Upper lobe of right lung (tissue), 1 donor: Measurements from ENCODE around the gene SMAD6. TPM values are rescaled to one million over a fixed set of nuclear protein-coding genes. Genes with fewer than 3 reads are reported as not detected.
A peak's percentile ranks its signal among the peaks of the same experiment; 100 is the strongest.

Experiments
- ATAC-seq: fragments of 200-7000 bp; cut with Tn5 transposase; one replicate; pipeline ENCODE4 v1.9.1; 2020; ENCODE audit warnings: mild to moderate bottlenecking, moderate library complexity
- DNase-seq: peaks from one replicate; pipeline ENCODE4 v3.0.0-alpha.2; 2020
- H3K27ac ChIP-seq: fragments of 200-600 bp; one replicate; pipeline ENCODE4 v1.8.0; 2022
- H3K27me3 ChIP-seq: fragments of 200-600 bp; one replicate; pipeline ENCODE4 v1.8.0; 2022; ENCODE audit warnings: mild to moderate bottlenecking
- H3K36me3 ChIP-seq: fragments of 200-600 bp; one replicate; pipeline ENCODE4 v1.8.0; 2022
- H3K4me1 ChIP-seq: fragments of 200-600 bp; one replicate; pipeline ENCODE4 v1.8.0; 2022
- H3K4me3 ChIP-seq: fragments of 200-600 bp; one replicate; pipeline ENCODE4 v1.8.0; 2022; ENCODE audit warnings: mild to moderate bottlenecking
- H3K9me3 ChIP-seq: fragments of 200-600 bp; one replicate; pipeline ENCODE4 v1.8.0; 2022
- intact Hi-C: fragments of 100-400 bp; cut with DNase I; formaldehyde crosslinking; loops from one replicate; pipeline ENCODE4 v1.11.0; 2022
- total RNA-seq: library from RNA; stranded (reverse); fragmentation: NEBNext Ultra II Directional; extraction: Animal tissue kit (Norgen Biotek cat#: 25700); gene quantifications from one replicate; pipeline ENCODE4 v1.2.1, GENCODE V29; 2021
- TF ChIP-seq, protein P1 (sequence below): fragments of 200-600 bp; IDR thresholded peaks from one replicate; pipeline ENCODE4 v1.8.0; 2022; ENCODE audit warnings: antibody characterized with exemption
- donor health status: DM: no; HTN: yes; CAD: no; lungs with severe emphysema.

The SMAD6 gene
- total RNA-seq, 1 donor from 2014 or later = 167 TPM

DNA sequence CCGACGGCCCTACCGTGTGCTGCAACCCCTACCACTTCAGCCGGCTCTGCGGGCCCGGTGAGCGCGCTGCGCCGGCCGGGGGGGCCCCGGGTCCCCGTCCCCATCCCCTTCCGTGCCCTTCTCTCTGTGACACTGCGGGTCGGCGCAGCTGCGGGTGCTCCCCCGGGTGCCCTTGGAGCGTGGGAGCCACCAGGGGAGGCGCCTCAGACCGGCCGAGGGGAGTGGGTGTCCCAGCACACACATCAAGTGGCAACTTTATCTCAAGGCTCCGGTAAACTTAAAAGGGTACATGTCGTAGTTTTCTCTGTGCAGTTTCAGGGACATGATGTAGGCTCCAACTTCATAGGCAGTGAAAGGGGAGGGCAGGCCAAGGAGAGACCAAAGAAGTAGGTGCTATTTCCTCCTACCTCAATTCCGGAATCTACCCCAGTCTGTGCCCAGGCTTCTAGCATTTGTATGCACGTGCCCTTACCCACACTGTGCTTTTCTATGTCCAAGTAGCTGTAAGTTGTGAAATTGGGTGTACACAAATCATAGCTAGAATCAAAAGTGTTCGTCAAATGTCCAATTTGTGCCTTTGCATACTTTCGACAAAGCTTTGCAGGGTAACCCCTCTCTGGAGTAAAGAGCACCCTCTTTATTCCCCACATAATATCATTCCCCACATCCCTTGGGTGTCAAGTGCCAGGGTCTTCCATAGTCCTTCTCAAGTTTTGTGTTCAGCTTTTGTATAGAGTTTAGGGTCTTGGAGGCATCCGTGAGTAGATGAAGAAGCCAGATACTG, 2.2 kb downstream of the SMAD6 start:
- TF ChIP-seq, protein P1, sequence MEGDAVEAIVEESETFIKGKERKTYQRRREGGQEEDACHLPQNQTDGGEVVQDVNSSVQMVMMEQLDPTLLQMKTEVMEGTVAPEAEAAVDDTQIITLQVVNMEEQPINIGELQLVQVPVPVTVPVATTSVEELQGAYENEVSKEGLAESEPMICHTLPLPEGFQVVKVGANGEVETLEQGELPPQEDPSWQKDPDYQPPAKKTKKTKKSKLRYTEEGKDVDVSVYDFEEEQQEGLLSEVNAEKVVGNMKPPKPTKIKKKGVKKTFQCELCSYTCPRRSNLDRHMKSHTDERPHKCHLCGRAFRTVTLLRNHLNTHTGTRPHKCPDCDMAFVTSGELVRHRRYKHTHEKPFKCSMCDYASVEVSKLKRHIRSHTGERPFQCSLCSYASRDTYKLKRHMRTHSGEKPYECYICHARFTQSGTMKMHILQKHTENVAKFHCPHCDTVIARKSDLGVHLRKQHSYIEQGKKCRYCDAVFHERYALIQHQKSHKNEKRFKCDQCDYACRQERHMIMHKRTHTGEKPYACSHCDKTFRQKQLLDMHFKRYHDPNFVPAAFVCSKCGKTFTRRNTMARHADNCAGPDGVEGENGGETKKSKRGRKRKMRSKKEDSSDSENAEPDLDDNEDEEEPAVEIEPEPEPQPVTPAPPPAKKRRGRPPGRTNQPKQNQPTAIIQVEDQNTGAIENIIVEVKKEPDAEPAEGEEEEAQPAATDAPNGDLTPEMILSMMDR = no peak
- intact Hi-C loops = loop anchor here (10.0 kb wide), 1 partner anchor 89 kb away; no protein-coding TSS in a partner anchor
- Histone ChIP-seq H3K9me3 (no peaks in the 10 kb centered on the region), H3K27ac (peak overlapping the region; percentile 85), H3K4me3 (peak overlapping the region; percentile 60), H3K27me3 (no peaks in the 10 kb centered on the region), H3K4me1 (peaks cover 38% of the 10 kb centered on the region), H3K36me3 (no peaks in the 10 kb centered on the region)
- ATAC-seq (no peak), DNase-seq (peak; percentile 70)

DNA sequence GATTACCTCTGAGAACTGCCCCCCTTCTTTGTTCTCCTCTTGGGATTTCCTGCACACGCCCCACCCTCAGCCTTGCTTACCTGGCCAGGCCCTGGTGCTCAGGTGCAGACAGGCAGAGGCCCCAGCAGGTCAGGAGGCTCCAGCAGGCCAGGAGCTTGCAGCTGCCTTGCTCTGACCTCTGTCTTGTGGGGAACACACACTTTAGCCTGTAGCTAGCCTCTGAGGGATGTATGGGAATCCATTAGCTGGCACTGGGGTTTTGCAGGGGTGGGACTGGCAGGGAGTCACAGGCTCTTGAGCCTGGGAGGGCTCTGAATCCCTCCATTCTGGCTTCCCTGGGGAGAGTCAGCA, 2.7 kb downstream of the SMAD6 start:
- TF ChIP-seq, protein P1 = no peak
- intact Hi-C loops = loop anchor here (10.0 kb wide), 1 partner anchor 90 kb away; no protein-coding TSS in a partner anchor
- Histone ChIP-seq H3K36me3 (no peaks in the 10 kb centered on the region), H3K4me1 (peaks cover 38% of the 10 kb centered on the region), H3K9me3 (no peaks in the 10 kb centered on the region), H3K27ac (peak overlapping the region; percentile 85), H3K4me3 (peak overlapping the region; percentile 60), H3K27me3 (no peaks in the 10 kb centered on the region)
- no peak for ATAC-seq
- DNase-seq = no peak

DNA sequence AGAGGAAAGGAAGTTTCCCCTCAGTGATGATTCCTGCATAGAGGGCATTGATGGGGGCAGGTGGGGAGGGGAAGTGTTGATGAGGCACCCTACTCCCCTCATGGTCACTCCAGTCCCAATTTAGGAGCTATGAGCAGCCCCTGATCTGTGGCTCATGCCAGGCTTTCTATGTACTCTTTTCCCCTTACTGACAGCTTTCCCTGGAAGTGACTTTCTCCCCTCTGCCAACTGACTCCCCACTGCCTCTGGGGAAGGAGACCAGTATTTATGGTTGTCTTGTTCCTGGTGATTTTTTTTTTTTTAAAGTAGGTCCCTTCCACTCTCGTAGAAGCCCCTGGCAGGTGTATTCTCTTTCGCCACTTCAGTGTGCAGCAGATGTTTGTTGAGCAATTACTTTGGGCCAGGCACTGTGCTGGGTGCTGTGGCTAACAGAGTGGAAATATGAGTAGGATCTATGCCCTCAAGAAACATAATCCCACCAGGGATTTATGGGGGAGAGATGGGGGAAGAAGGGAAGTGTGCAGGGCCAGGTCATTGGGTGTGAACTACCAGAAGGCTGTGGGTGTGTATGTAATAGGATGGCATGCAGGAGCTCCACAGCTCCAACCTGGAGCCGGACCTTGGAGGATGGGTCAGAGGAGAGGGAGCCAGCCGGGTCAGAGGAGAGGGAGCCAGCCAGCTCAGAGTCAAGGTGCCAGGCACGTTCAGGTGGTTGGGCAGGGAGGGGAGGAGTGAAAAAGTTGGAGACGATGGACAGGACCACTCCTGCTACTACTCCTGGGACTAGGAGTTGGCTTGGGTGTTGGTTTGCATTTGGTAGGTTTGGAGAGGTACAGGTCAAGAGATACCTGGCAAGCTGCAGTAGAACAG, 3.5 kb downstream of the SMAD6 start:
- Histone ChIP-seq H3K4me1 (peaks cover 38% of the 10 kb centered on the region), H3K36me3 (no peaks in the 10 kb centered on the region), H3K9me3 (no peaks in the 10 kb centered on the region), H3K27me3 (no peaks in the 10 kb centered on the region), H3K27ac (peak overlapping the region; percentile 85), H3K4me3 (peak overlapping the region; percentile 60)
- DNase-seq (no peak), ATAC-seq (no peak)
- intact Hi-C loops = loop anchor here (10.0 kb wide), 1 partner anchor 91 kb away; no protein-coding TSS in a partner anchor
- TF ChIP-seq, protein P1 = no peak

- ATAC-seq (no peak), DNase-seq (no peak)
- no peaks in the 10 kb centered on the region for H3K36me3 ChIP-seq
- peaks cover 39% of the 10 kb centered on the region for H3K4me1 ChIP-seq
- peak overlapping the region; percentile 60 for H3K4me3 ChIP-seq
- no peaks in the 10 kb centered on the region for H3K27me3 ChIP-seq
- intact Hi-C loops = loop anchor here (10.0 kb wide), 1 partner anchor 91 kb away; no protein-coding TSS in a partner anchor
- TF ChIP-seq, protein P1 = peak; percentile 53
- H3K9me3 ChIP-seq = no peaks in the 10 kb centered on the region
- H3K27ac ChIP-seq = peak overlapping the region; percentile 85
These were observed 4.2 kb downstream of the SMAD6 start for GRCh38 chr15:66706225-66706732.

DNA sequence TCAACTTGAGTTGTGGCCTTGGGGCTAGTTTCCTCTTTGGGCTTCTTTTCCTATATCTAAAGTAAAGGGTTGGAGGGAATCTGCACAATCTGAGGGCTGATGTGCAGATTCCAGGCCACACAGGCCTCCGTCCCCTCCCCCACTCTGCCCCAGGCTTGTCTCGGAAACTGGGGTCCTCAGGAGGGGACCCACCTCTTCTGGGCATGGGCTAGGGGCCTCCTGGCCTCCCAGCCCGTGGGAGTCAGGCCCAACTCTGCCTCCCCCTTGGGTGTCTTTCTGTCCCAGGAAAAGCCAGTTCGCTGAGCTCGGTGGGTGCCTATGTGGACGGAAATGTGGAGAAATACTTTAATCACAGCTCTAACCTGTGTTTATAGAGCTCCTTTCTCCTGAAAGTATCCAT, 4.8 kb downstream of the SMAD6 start:
- intact Hi-C loops = loop anchor here (10.0 kb wide), 1 partner anchor 92 kb away; no protein-coding TSS in a partner anchor
- Histone ChIP-seq H3K27ac (peak overlapping the region; percentile 85), H3K9me3 (no peaks in the 10 kb centered on the region), H3K4me1 (peaks cover 43% of the 10 kb centered on the region), H3K27me3 (no peaks in the 10 kb centered on the region), H3K36me3 (no peaks in the 10 kb centered on the region), H3K4me3 (peak overlapping the region; percentile 60)
- TF ChIP-seq, protein P1 = no peak
- DNase-seq (no peak), ATAC-seq (no peak)
